Fibroblast of lung (primary cell): Measurements from ENCODE around the gene GPR141. TPM values are rescaled to one million over a fixed set of nuclear protein-coding genes. Genes with fewer than 3 reads are reported as not detected.

ENCODE experiments used
- DNase-seq, 2 donors: peaks; one replicate each; pipeline versions ENCODE4 v3.0.0 to v3.0.0-alpha.2; 2010; ENCODE audit warnings: low read depth in 2 of 2
- H2AFZ ChIP-seq: 2 replicates; pipeline ENCODE4 v1.5.1; 2012; ENCODE audit warnings: low read length, control low read depth, inconsistent platforms
- H3K27ac ChIP-seq: 2 replicates; pipeline ENCODE4 v1.5.1; 2011; ENCODE audit warnings: low read length, control low read depth; ENCODE audit not compliant: insufficient read depth
- H3K27me3 ChIP-seq: 2 replicates; pipeline ENCODE4 v1.5.1; 2011; ENCODE audit warnings: mild to moderate bottlenecking, low read length; ENCODE audit not compliant: control insufficient read depth, insufficient read depth
- H3K36me3 ChIP-seq: 2 replicates; pipeline ENCODE4 v1.5.1; 2011; ENCODE audit warnings: low read length; ENCODE audit not compliant: control insufficient read depth, insufficient read depth
- H3K4me1 ChIP-seq: 2 replicates; pipeline ENCODE4 v1.5.1; 2011; ENCODE audit warnings: low read length; ENCODE audit not compliant: control insufficient read depth, insufficient read depth; ENCODE audit errors: extremely low read depth
- H3K4me2 ChIP-seq: 2 replicates; pipeline ENCODE4 v1.5.1; 2011; ENCODE audit warnings: low read length, control low read depth; ENCODE audit not compliant: insufficient read depth; ENCODE audit errors: extremely low read depth
- H3K4me3 ChIP-seq, 4 experiments: fragments of 200-600 bp in 1 of 4; sonication (generic) in 1 of 4; replicated peaks in 1 of 4; 2 replicates each; pipeline ENCODE4 v1.5.1; 2011 to 2016; ENCODE audit warnings: low read length in 4 of 4, low read depth in 3 of 4, mild to moderate bottlenecking in 3 of 4, control low read depth in 2 of 4, inconsistent platforms in 1 of 4, mixed read lengths in 1 of 4; ENCODE audit not compliant: insufficient read depth in 1 of 4; ENCODE audit errors: control extremely low read depth in 1 of 4
- H3K79me2 ChIP-seq: 2 replicates; pipeline ENCODE4 v1.5.1; 2012; ENCODE audit warnings: mild to moderate bottlenecking, low read length, inconsistent platforms; ENCODE audit not compliant: control insufficient read depth, insufficient read depth
- H3K9ac ChIP-seq: 2 replicates; pipeline ENCODE4 v1.5.1; 2011; ENCODE audit warnings: mild to moderate bottlenecking, low read length, control low read depth; ENCODE audit not compliant: insufficient read depth
- H3K9me3 ChIP-seq: 2 replicates; pipeline ENCODE4 v1.5.1; 2012; ENCODE audit warnings: low read depth, low read length; ENCODE audit not compliant: control insufficient read depth, insufficient read depth
- H4K20me1 ChIP-seq: 2 replicates; pipeline ENCODE4 v1.5.1; 2011; ENCODE audit warnings: low read length; ENCODE audit not compliant: control insufficient read depth, insufficient read depth; ENCODE audit errors: extremely low read depth
- CTCF ChIP-seq, 2 donors: IDR thresholded peaks in 1 of 2; conservative IDR thresholded peaks in 1 of 2; 1 replicate in 1 of 2; 2 replicates in 1 of 2; pipeline ENCODE4 v1.5.1; 2011 to 2012; ENCODE audit warnings: low read length in 2 of 2, control low read depth in 1 of 2, inconsistent platforms in 1 of 2, low read depth in 1 of 2, mild to moderate bottlenecking in 1 of 2
- EZH2 ChIP-seq: IDR thresholded peaks from 2 replicates; pipeline ENCODE4 v1.5.1; 2012; ENCODE audit warnings: low read length, control low read depth, mild to moderate bottlenecking; ENCODE audit errors: missing control alignments
- polyA plus RNA-seq, 2 donors: library from polyadenylated mRNA; depleted of rRNA in 1 of 2; stranded (reverse) in 1 of 2; unstranded in 1 of 2; fragments of >200 nt; gene quantifications; 2 replicates each; pipeline ENCODE4 v1.2.1, GENCODE V29; 2011 to 2012; ENCODE audit warnings: missing spikeins in 1 of 2
- total RNA-seq: library from RNA; depleted of rRNA; stranded (reverse); fragments of >200 nt; gene quantifications from 2 replicates; pipeline ENCODE4 v1.2.1, GENCODE V29; 2014

GPR141 gene
- total and polyA plus RNA-seq, 2 donors (not counting 1 experiment from before 2014, with no cell fraction given), result not detected

GRCh38 chr7:37672926-37673325 lies 10.6 kb upstream of the GPR141 start:
- Histone ChIP-seq H3K4me2 (no peak overlapping the region), H4K20me1 (no peaks in the 10 kb centered on the region), H3K4me3 (no peak overlapping the region), H2AFZ (no peak overlapping the region), H3K27ac (no peak overlapping the region), H3K9me3 (no peaks in the 10 kb centered on the region), H3K27me3 (no peaks in the 10 kb centered on the region), H3K9ac (no peak overlapping the region), H3K79me2 (no peaks in the 10 kb centered on the region), H3K36me3 (no peaks in the 10 kb centered on the region), H3K4me1 (no peaks in the 10 kb centered on the region)
- no peak for TF ChIP-seq CTCF (conservative IDR thresholded peaks at IDR 0.05 in 1 of 2, IDR thresholded peaks at IDR 0.05 in 1 of 2; ENCODE audit: low read depth in 1 of 2, low read length in 2 of 2)
- TF ChIP-seq EZH2, result no peak
- no peak for DNase-seq

GRCh38 chr7:37673523-37673922 lies 10.0 kb upstream of the GPR141 start:
- H3K4me2 ChIP-seq, result no peak overlapping the region
- no peak for DNase-seq
- H3K27ac ChIP-seq, result no peak overlapping the region
- no peaks in the 10 kb centered on the region for H3K36me3 ChIP-seq
- H3K4me3 ChIP-seq, result no peak overlapping the region
- H3K27me3 ChIP-seq, result no peaks in the 10 kb centered on the region
- H3K9me3 ChIP-seq, result no peaks in the 10 kb centered on the region
- H4K20me1 ChIP-seq, result no peaks in the 10 kb centered on the region
- H3K79me2 ChIP-seq, result no peaks in the 10 kb centered on the region
- TF ChIP-seq EZH2, result no peak
- no peaks in the 10 kb centered on the region for H3K4me1 ChIP-seq
- H3K9ac ChIP-seq, result no peak overlapping the region
- H2AFZ ChIP-seq, result no peak overlapping the region

- no peak for TF ChIP-seq CTCF (conservative IDR thresholded peaks at IDR 0.05 in 1 of 2, IDR thresholded peaks at IDR 0.05 in 1 of 2; ENCODE audit: low read depth in 1 of 2, low read length in 2 of 2)
- no peak for TF ChIP-seq EZH2
- H2AFZ ChIP-seq, result no peak overlapping the region
Observed at GRCh38 chr7:37674531-37674930, 9.0 kb upstream of the GPR141 start.

More at GRCh38 chr7:37674531-37674930, 9.0 kb upstream of the GPR141 start:
- H3K4me1 ChIP-seq, result no peaks in the 10 kb centered on the region
- H3K4me2 ChIP-seq, result no peak overlapping the region
- no peaks in the 10 kb centered on the region for H3K79me2 ChIP-seq
- H4K20me1 ChIP-seq, result no peaks in the 10 kb centered on the region
- DNase-seq, result no peak
- H3K27me3 ChIP-seq, result no peaks in the 10 kb centered on the region
- no peak overlapping the region for H3K27ac ChIP-seq
- no peak overlapping the region for H3K4me3 ChIP-seq
- H3K36me3 ChIP-seq, result no peaks in the 10 kb centered on the region
- no peaks in the 10 kb centered on the region for H3K9me3 ChIP-seq
- no peak overlapping the region for H3K9ac ChIP-seq
